Rectal smooth muscle tissue (tissue), 1 donor: ENCODE data around the gene DDIAS.

Experiments
- H3K27ac ChIP-seq: one replicate; pipeline ENCODE4 v1.7.0; 2013; ENCODE audit warnings: low read depth, low read length, inconsistent platforms
- H3K27me3 ChIP-seq: one replicate; pipeline ENCODE4 v1.7.0; 2013; ENCODE audit warnings: low read length; ENCODE audit not compliant: control insufficient read depth, insufficient read depth
- H3K36me3 ChIP-seq: one replicate; pipeline ENCODE4 v1.7.0; 2013; ENCODE audit warnings: low read length; ENCODE audit not compliant: control insufficient read depth, insufficient read depth
- H3K4me1 ChIP-seq: one replicate; pipeline ENCODE4 v1.7.0; 2013; ENCODE audit warnings: low read length; ENCODE audit not compliant: control insufficient read depth, insufficient read depth
- H3K4me3 ChIP-seq: one replicate; pipeline ENCODE4 v1.7.0; 2013; ENCODE audit warnings: low read length
- H3K9ac ChIP-seq: one replicate; pipeline ENCODE4 v1.7.0; 2013; ENCODE audit warnings: low read length

Gene DDIAS

DNA sequence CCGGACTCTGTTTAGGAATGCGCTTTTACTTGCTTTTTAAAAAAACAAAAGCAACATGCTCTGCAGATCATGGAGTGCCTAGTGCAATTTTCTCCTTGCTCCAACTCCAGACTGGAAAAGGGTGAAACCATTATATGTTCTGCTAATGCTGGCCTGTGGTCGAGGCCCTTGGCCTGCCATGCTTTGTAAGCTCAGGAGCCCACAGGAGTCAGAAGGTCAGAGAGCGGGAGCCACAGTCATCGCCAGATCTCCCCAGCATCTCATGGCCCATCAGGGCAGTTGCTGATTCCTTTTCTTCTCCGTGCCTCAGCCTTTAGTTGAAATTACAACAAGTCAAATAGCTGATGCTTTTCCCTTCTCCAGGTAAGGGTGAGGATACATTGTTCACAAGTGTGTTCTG, 80.3 kb downstream of the DDIAS start:
- H3K9ac ChIP-seq, result no peak overlapping the region
- peaks cover 5% of the 10 kb centered on the region for H3K36me3 ChIP-seq

More for the DNA sequence above, 80.3 kb downstream of the DDIAS start:
- Histone ChIP-seq H3K4me1 (no peaks in the 10 kb centered on the region), H3K27me3 (no peaks in the 10 kb centered on the region), H3K27ac (no peak overlapping the region), H3K4me3 (no peak overlapping the region)
